ENCODE data around the gene EXOSC2.

GRCh38 chr9:130745210-130745800, 51.7 kb downstream of the EXOSC2 start:
- TF ChIP-seq EZH2phosphoT487 (IDR thresholded peaks at IDR 0.05; ENCODE audit: low read depth), result no peak
- TF ChIP-seq CTCF (IDR thresholded peaks at IDR 0.05; ENCODE audit: low read depth, low read length), result no peak
